Right lobe of liver (tissue), 6 donors: ENCODE results near the gene ENPP7. TPM values are rescaled to one million over a fixed set of nuclear protein-coding genes. Genes with fewer than 3 reads are reported as not detected.
A peak's percentile ranks its signal among the peaks of the same experiment; 100 is the strongest.

Source experiments
- ATAC-seq, 4 donors: fragments of 200-7000 bp; cut with Tn5 transposase; one replicate each; pipeline ENCODE4 v1.9.1; 2020; ENCODE audit warnings: mild to moderate bottlenecking in 4 of 4, moderate library complexity in 4 of 4
- DNase-seq, 3 donors: peaks; one replicate each; pipeline ENCODE4 v3.0.0-alpha.2; 2020
- H3K27ac ChIP-seq, 3 donors: fragments of 200-600 bp; one replicate each; pipeline ENCODE4 v1.8.0; 2022
- H3K27me3 ChIP-seq, 2 donors: fragments of 200-600 bp; one replicate each; pipeline ENCODE4 v1.8.0; 2022
- H3K36me3 ChIP-seq, 4 donors: fragments of 200-600 bp; sonication (generic) in 1 of 4; one replicate each; pipeline versions ENCODE4 v1.5.1 to v1.8.0; 2017 to 2022; ENCODE audit warnings: control low read depth in 1 of 4
- H3K4me1 ChIP-seq, 4 donors: fragments of 200-600 bp; sonication (generic) in 1 of 4; one replicate each; pipeline versions ENCODE4 v1.5.1 to v1.8.0; 2017 to 2022; ENCODE audit warnings: control low read depth in 1 of 4
- H3K4me3 ChIP-seq, 3 donors: fragments of 200-600 bp; one replicate each; pipeline ENCODE4 v1.8.0; 2022
- H3K9me3 ChIP-seq, 4 donors: fragments of 200-600 bp; sonication (generic) in 1 of 4; one replicate each; pipeline versions ENCODE4 v1.5.1 to v1.8.0; 2017 to 2022; ENCODE audit warnings: control low read depth in 1 of 4
- CTCF ChIP-seq, 4 donors: fragments of 200-600 bp in 3 of 4; fragments of 450-650 bp in 1 of 4; IDR thresholded peaks; one replicate each; pipeline versions ENCODE4 v1.5.1 to v1.8.0; 2016 to 2022; ENCODE audit warnings: antibody characterized with exemption in 4 of 4, mild to moderate bottlenecking in 2 of 4
- POLR2A ChIP-seq: fragments of 450-650 bp; IDR thresholded peaks from one replicate; pipeline ENCODE4 v1.6.1; 2017; ENCODE audit warnings: antibody characterized with exemption, mild to moderate bottlenecking
- WGBS: methylation state at CpG from one replicate; pipeline ENCODE4 v1.1.6; 2018; ENCODE audit warnings: low coverage, low lambda C conversion rate; ENCODE audit not compliant: insufficient coverage; ENCODE audit errors: missing lambda C conversion rate; 5-methylcytosine and 5-hydroxymethylcytosine counted together
- intact Hi-C, 2 donors: fragments of 100-400 bp; cut with DNase I; formaldehyde crosslinking; loops; one replicate each; pipeline versions ENCODE4 v1.11.2 to v1.14.1; 2022
- total RNA-seq, 6 experiments: library from RNA; depleted of rRNA in 2 of 6; stranded (reverse); fragments of >200 nt in 2 of 6; fragmentation: NEBNext Ultra II Directional in 3 of 6; extraction: Animal tissue kit (Norgen Biotek cat#: 25700) in 3 of 6; gene quantifications; one replicate each; pipeline versions ENCODE4 v1.1.0 to v1.2.4, GENCODE V29; 2016 to 2023
- donor health status: DM: no; HTN: yes; CAD: no.
- donor health status: DM: no; HTN: no; CAD: no.
- donor health status: DM: no; HTN: no; CAD: no.
- donor health status: DM: no; HTN: yes; CAD: no.
- donor health status: DM: no; HTN: yes; CAD: no.

Gene ENPP7
- total RNA-seq, 6 experiments from 2014 or later = 3.4 to 43.2 (median 17.8) TPM

DNA sequence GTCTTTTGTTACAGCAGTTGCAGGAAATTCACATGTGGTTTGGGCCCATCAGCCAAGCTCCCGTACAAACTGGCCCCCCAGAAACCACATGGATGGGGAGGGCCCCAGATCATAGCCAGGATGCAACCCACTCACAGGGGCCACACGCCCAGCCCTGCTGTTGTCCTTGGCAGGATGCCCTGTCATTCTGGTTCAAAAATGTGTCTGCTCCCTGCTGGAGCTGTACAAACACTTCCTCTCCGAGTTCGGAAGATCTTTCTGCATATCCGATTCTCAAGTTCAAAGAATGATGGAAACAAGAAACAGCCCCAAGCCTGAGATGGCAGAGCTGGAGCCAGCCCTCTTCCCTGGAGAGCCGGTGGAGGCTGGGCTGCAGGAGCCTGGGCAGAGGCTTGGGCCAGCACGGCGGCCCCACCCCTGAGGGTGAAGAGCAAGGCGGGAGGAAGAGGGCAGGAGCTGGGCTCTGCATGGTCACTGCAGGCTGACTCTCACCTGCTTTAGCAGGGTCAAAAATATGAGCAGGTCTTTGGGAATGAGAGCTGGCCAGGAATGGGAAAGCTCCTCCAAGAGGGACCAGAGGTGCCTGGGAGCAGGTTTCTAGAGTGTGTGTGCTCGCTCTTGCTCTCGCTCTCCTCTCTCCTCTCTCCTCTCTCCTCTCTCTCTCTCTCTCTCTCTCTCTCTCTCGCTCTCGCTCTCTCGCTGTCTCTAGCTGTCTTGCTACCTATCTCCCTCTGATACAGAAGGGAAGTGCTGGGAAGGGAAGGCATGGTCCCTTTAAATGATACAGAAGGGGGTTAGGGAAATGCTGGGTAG is 34.7 kb upstream of the ENPP7 start:
- Histone ChIP-seq H3K9me3 (no peaks in the 10 kb centered on the region), H3K27ac (no peak overlapping the region), H3K4me1 (no peaks in the 10 kb centered on the region), H3K36me3 (no peaks in the 10 kb centered on the region), H3K27me3 (no peaks in the 10 kb centered on the region), H3K4me3 (no peak overlapping the region)
- TF ChIP-seq POLR2A (no peak), CTCF (IDR thresholded peaks at IDR 0.05) (no peak)
- intact Hi-C loops = no loop called here
- ATAC-seq (peak; percentile 8 to 45 (median 24)), DNase-seq (no peak)
- 36% methylated on average over 10 of the region's 14 CpGs for WGBS

DNA sequence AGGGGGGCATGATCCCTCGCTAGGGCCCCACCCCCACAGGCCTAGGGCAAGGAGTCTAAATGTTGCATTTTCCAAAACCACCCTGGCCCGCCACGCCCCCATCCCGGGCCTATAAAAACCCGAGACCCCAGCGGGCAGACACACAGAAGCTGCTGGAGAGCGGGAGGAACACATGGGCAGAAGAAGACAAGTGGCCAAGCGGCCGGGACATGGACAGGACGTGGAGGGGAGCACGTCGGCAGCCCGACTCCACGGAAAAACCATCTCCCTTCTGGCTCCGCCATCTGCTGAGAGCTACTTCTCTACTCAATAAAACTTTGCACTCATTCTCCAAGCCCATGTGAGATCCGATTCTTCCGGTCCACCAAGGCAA is 34.1 kb upstream of the ENPP7 start:
- H3K4me1 ChIP-seq = no peaks in the 10 kb centered on the region
- ATAC-seq (no peak), DNase-seq (no peak)
- WGBS = 43% methylated on average over 9 of the region's 17 CpGs
- no peak overlapping the region for H3K4me3 ChIP-seq
- no peaks in the 10 kb centered on the region for H3K9me3 ChIP-seq
- TF ChIP-seq CTCF (IDR thresholded peaks at IDR 0.05) (no peak), POLR2A (no peak)
- H3K27me3 ChIP-seq = no peaks in the 10 kb centered on the region
- intact Hi-C loops = no loop called here
- no peak overlapping the region for H3K27ac ChIP-seq
- H3K36me3 ChIP-seq = no peaks in the 10 kb centered on the region

DNA sequence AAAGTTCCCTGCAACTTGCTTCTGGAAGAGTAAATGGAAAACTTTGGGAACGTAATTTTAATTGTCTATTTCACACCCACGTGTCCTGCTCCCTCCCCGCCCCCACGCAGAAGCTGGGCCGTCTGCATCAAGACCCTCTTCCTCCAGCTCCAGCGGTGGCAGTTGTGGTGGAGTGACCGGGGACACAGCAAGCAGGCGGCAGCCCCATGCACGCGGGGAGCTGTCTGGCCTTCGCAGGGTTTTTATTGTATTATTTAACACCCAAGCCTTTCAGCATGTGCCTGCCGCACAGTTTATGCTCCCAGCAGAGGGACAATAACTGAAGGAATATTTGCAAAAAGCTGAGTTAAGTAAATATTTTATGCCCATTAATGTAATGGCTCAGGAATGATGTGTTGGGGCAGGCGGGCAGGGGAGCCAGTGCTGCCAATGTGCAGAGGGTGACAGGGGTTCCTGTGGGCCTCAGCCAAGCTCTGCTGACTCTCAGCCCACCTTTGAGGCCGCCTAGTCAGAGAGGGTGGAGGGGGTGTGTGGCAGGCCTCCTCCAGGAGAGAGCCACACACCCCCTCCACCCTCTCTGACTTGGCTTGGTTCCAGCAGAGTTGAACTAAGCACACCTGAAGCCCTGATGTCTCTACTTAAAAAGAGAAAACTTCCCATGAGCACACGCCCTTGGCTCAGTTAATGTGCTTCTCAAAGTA is 32.4 kb upstream of the ENPP7 start:
- Histone ChIP-seq H3K36me3 (no peaks in the 10 kb centered on the region), H3K9me3 (no peaks in the 10 kb centered on the region), H3K27ac (no peak overlapping the region), H3K27me3 (no peaks in the 10 kb centered on the region), H3K4me3 (no peak overlapping the region), H3K4me1 (no peaks in the 10 kb centered on the region)
- TF ChIP-seq CTCF (IDR thresholded peaks at IDR 0.05) (no peak), POLR2A (no peak)
- 56% methylated on average over 14 of the region's 15 CpGs for WGBS
- intact Hi-C loops = no loop called here
- ATAC-seq = no peak
- no peak for DNase-seq

DNA sequence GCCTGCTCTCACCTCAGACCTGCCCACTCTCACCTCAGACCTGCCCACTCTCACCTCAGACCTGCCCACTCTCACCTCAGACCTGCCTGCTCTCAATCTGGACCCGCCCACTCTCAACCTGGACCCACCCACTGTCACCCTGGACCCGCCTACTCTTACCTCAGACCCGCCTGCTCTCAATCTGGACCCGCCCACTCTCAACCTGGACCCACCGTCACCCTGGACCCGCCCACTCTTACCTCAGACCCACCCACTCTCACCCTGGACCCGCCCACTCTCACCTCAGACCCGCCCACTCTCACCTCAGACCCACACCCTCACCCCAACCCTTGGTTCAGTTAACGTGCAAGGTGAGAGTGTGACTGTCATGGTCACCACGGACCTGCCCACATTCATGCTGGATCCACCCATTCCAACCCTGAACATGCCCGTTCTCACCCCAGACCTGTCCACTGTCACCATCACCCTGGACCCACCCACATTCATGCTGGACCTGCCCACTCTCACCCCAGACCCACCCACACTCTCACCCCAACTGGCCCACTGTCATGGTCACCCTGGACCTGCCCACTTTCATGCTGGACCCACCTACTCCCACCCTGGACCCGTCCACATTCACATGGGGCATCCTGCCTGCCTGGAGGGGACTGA is 31.2 kb upstream of the ENPP7 start:
- no peaks in the 10 kb centered on the region for H3K4me1 ChIP-seq
- DNase-seq (no peak), ATAC-seq (no peak)
- no peaks in the 10 kb centered on the region for H3K36me3 ChIP-seq
- no peak overlapping the region for H3K27ac ChIP-seq
- intact Hi-C loops = loop anchor here in 1 of 2 donors (10.0 kb wide), 1 partner anchor 295 kb away; no protein-coding TSS in a partner anchor
- no peaks in the 10 kb centered on the region for H3K27me3 ChIP-seq
- no peak overlapping the region for H3K4me3 ChIP-seq
- TF ChIP-seq POLR2A (no peak), CTCF (IDR thresholded peaks at IDR 0.05) (no peak)
- 68% methylated on average over 11 of the region's 12 CpGs for whole genome bisulfite sequencing
- no peaks in the 10 kb centered on the region for H3K9me3 ChIP-seq
